Astrocyte of the cerebellum (primary cell): ENCODE results near the gene INHBA.

ENCODE experiments used
- DNase-seq: peaks from one replicate; pipeline ENCODE4 v3.0.0-alpha.2; 2011; ENCODE audit warnings: low read depth
- H3K4me3 ChIP-seq: 2 replicates; pipeline ENCODE4 v1.5.1; 2011; ENCODE audit warnings: mild to moderate bottlenecking, low read depth, low read length, moderate library complexity
- in situ Hi-C: cut with HindIII; loops from 2 replicates; pipeline ENCODE4 v1.10.0; 2017; ENCODE audit warnings: low sequenced_read_pairs
- TF ChIP-seq, protein P1 (sequence below): IDR thresholded peaks from 2 replicates; pipeline ENCODE4 v1.5.1; 2012; ENCODE audit warnings: low read length, low read depth, moderate library complexity, mild to moderate bottlenecking; ENCODE audit errors: missing control alignments

Gene INHBA

DNA sequence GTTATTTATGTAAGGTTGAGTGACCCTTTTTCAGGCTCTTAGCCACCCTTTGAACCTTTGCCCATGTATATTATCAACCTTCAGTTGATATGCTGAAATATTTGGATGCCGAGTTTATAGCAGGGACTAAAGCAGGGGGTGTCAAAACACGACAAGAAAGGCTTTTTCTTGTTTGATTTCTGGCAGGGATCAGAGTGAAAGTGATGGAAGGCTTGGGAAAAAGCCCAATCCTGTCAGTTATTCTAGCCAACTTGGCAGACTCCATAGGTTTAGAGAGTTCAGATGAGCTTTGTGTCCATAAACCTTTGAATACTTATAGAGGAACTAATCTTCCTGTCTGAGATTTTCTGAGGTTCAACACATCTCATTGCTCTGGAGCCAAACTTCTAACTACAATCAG, 47.5 kb downstream of the INHBA start:
- H3K4me3 ChIP-seq = no peak overlapping the region
- in situ Hi-C loops = no loop called here
- TF ChIP-seq, protein P1, sequence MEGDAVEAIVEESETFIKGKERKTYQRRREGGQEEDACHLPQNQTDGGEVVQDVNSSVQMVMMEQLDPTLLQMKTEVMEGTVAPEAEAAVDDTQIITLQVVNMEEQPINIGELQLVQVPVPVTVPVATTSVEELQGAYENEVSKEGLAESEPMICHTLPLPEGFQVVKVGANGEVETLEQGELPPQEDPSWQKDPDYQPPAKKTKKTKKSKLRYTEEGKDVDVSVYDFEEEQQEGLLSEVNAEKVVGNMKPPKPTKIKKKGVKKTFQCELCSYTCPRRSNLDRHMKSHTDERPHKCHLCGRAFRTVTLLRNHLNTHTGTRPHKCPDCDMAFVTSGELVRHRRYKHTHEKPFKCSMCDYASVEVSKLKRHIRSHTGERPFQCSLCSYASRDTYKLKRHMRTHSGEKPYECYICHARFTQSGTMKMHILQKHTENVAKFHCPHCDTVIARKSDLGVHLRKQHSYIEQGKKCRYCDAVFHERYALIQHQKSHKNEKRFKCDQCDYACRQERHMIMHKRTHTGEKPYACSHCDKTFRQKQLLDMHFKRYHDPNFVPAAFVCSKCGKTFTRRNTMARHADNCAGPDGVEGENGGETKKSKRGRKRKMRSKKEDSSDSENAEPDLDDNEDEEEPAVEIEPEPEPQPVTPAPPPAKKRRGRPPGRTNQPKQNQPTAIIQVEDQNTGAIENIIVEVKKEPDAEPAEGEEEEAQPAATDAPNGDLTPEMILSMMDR = no peak
- DNase-seq = no peak

DNA sequence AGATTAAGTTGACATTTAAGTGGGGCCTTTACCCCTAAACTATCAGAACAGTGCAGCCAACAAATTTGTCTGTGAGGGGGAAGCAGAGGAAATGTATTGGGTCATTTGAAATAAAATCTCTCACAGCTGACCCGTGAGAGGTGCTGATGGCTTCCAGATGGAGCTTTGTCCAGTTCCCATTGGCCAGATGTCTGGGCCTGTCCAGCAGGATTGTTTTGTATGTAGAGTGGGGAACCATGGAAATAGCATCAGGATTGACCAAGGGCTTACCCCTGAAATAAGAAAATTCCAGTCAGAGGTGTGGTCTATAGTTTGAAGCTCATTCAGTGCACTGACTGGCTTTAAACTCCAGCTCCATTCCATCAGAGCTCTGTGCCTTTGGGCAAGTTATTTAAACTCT, 50.6 kb downstream of the INHBA start:
- no peak overlapping the region for H3K4me3 ChIP-seq
- in situ Hi-C loops = no loop called here
- TF ChIP-seq, protein P1 = no peak
- DNase-seq = no peak

DNA sequence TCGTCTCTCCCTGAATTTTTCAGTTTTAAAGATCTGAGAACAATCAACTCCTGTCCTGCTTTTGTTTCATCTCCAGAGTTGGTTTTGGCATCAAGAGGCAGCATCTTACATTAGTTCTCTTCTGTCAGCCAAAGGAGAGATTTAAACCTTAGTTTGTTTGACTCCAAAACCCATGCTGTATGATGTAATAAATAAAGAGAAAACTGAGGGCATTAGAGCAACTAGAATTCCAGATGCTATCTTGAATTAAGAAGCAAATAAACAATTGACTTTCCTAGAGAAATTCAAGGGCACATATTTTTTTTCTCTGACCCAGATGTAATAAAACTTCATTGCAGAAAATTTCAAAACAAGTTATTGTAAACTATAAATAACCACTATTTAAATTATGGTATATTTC, 54.4 kb downstream of the INHBA start:
- no peak for DNase-seq
- in situ Hi-C loops = no loop called here
- no peak overlapping the region for H3K4me3 ChIP-seq
- TF ChIP-seq, protein P1 = no peak

DNA sequence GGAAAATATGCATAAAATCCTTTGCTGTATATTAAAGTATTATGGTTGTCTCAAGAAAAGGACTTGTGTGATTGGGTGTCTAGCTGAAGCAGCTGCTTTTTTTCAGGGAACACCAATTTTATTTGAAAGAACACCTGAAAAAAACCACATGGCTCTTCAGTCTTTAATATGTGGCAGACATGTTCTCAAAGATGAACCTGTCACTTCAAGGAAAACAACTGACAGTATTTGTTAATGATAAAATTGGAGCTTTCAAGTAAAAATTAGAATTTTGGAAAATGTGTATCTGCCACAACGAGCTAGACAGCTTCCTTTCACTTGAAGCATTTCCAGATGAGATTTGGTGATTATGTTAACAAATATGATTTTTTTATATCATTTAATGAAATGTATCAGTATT, 59.3 kb downstream of the INHBA start:
- in situ Hi-C loops = no loop called here
- H3K4me3 ChIP-seq = no peak overlapping the region
- TF ChIP-seq, protein P1 = no peak
- DNase-seq = no peak

DNA sequence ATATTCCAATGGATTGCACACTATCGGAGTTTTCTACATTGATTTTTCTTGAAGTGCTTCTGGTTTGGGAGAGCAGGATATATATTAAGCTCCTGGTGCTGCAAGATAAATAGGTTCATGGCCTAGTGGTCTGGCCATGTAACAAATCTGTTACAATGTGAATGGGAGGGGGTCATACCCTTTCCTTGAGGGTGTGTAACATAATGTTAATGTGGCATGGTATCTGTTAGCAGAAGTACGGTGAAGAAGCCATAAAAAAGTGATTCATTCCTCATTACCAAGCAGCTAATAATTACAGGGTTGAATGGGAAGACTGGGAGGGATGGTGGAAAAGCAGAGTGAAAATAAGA, 61.2 kb downstream of the INHBA start:
- no peak overlapping the region for H3K4me3 ChIP-seq
- TF ChIP-seq, protein P1 = no peak
- in situ Hi-C loops = no loop called here
- DNase-seq = no peak

DNA sequence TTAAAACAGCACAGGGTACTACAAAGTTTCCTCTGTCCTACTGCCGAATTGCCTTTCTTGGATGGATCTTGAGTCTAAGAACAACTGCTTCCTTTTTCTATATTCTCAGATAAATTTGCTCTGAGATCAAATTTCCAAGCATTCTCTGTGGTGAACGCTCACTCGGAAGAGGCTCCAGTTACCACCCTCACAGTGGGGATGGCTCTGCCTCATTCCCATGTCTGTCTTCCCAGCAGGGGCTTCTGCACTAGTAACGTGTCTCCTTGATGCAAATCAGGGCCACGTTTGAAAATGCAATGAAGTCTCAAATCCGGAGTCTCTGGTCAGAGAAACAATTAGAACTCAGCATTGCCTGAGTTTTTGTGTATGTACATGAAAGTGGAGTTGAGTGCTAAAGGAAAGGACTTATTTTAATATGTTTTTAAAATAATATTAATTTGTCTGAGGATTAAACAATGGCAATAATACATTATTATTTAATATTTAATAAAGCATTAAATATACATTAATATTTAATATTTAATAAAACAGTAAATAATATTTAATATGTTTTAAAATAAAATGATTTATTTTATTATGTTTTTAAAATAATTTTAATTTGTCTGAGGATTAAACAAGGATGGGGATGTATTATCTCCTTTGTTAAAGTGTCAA, 61.8 kb downstream of the INHBA start:
- H3K4me3 ChIP-seq = no peak overlapping the region
- peak; percentile 48 for DNase-seq
- TF ChIP-seq, protein P1 = no peak
- in situ Hi-C loops = no loop called here
